ENCODE data around the gene KRTAP9-4. TPM values are rescaled to one million over a fixed set of nuclear protein-coding genes. Genes with fewer than 3 reads are reported as not detected.
"Not testable (repeated sequence)": the region's sequence is repeated elsewhere in the genome, so short reads cannot be mapped to it uniquely, and the experiment has no call there.

The KRTAP9-4 gene
- total RNA-seq, 3 donors from 2014 or later = not detected

- no peak overlapping the region for H3K4me3 Mint-ChIP-seq
- DNase-seq (no peak), ATAC-seq (no peak)
These were observed 1.8 kb downstream of the KRTAP9-4 start for GRCh38 chr17:41251261-41251660.

DNA sequence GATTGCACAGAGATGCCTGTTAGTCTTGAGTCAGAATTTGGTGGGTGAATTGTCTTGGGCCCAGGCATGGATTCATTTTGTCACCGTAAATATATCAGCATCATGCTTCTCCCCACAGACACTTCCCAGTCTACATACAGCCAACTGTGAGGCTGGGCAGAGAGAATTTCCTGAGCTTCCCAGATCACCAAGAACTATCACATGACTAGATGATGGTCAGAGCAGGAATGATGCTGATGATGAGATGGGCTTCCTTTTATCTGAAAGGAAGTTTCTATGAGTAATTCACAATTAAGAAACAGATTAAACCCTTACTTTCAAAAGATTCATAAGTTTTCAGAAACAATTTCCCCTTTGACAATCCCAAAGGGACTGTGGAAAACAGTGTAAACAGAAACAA, 5.4 kb downstream of the KRTAP9-4 start:
- no peaks in the 10 kb centered on the region for H3K4me1 Mint-ChIP-seq (ENCODE audit: low read depth)
- H3K36me3 Mint-ChIP-seq (ENCODE audit: insufficient read depth) = no peaks in the 10 kb centered on the region
- no peaks in the 10 kb centered on the region for H3K9me3 Mint-ChIP-seq
- DNase-seq (no peak), ATAC-seq (no peak)
- peaks cover 27% of the 10 kb centered on the region for H3K27me3 Mint-ChIP-seq (ENCODE audit: low read depth)
- no peak overlapping the region for H3K4me3 Mint-ChIP-seq

More at GRCh38 chr17:41251261-41251660, 1.8 kb downstream of the KRTAP9-4 start:
- Mint-ChIP-seq H3K36me3 (ENCODE audit: insufficient read depth) (no peaks in the 10 kb centered on the region), H3K27me3 (ENCODE audit: low read depth) (peaks cover 14% of the 10 kb centered on the region), H3K4me1 (ENCODE audit: low read depth) (no peaks in the 10 kb centered on the region), H3K9me3 (no peaks in the 10 kb centered on the region)

DNA sequence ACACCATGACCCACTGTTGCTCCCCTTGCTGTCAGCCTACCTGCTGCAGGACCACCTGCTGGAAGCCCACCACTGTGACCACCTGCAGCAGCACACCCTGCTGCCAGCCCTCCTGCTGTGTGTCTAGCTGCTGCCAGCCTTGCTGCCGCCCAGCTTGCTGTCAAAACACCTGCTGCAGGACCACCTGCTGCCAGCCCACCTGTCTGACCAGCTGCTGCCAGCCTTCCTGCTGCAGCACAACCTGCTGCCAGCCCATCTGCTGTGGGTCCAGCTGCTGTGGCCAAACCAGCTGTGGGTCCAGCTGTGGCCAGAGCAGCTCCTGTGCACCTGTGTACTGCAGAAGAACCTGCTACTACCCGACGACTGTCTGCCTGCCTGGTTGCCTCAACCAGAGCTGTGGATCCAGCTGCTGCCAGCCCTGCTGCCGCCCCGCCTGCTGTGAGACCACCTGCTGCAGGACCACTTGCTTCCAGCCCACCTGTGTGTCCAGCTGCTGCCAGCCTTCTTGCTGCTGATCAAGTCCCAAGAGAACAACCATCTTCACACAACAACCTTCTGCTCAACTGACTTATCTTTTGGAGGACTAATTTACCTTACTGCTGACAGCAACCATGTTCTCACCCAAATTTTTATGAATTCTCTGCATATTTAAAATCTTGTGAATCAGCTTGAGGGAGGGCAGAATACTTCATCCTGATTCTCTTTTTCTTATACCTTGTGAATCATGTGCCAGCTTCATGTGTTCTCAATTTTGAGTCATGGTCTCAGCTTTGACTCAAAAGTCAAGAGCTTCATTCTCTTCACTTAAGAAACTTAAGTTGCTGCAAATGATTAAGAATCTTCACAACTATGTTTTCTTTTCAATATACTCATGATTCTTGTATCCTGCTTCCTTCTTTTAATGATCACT, 6.1 kb downstream of the KRTAP9-4 start, which contains the start of gene KRTAP9-9:
Gene KRTAP9-9, plus strand, starts transcription at position 4 of the 910 bp plus-strand sequence.
- not testable (repeated sequence) for H3K9me3 Mint-ChIP-seq; H3K36me3 Mint-ChIP-seq (ENCODE audit: insufficient read depth); ATAC-seq; H3K4me3 Mint-ChIP-seq; H3K4me1 Mint-ChIP-seq (ENCODE audit: low read depth); DNase-seq
- H3K27me3 Mint-ChIP-seq (ENCODE audit: low read depth) = peaks cover 27% of the 10 kb centered on the region

- no peak for DNase-seq
- Mint-ChIP-seq H3K4me1 (ENCODE audit: low read depth) (peaks cover 12% of the 10 kb centered on the region), H3K36me3 (ENCODE audit: insufficient read depth) (no peaks in the 10 kb centered on the region), H3K27me3 (ENCODE audit: low read depth) (peaks cover 31% of the 10 kb centered on the region), H3K9me3 (no peaks in the 10 kb centered on the region), H3K4me3 (no peak overlapping the region)
- no peak for ATAC-seq
These were observed 6.8 kb downstream of the KRTAP9-4 start for GRCh38 chr17:41256291-41256685.

- H3K4me1 Mint-ChIP-seq (ENCODE audit: low read depth) = peaks cover 18% of the 10 kb centered on the region
- H3K27me3 Mint-ChIP-seq (ENCODE audit: low read depth) = peaks cover 24% of the 10 kb centered on the region
- ATAC-seq = no peak
- no peak for DNase-seq
- H3K9me3 Mint-ChIP-seq = no peaks in the 10 kb centered on the region
- no peak overlapping the region for H3K4me3 Mint-ChIP-seq
- H3K36me3 Mint-ChIP-seq (ENCODE audit: insufficient read depth) = no peaks in the 10 kb centered on the region
These were observed 8.9 kb downstream of the KRTAP9-4 start for GRCh38 chr17:41258406-41258805.

DNA sequence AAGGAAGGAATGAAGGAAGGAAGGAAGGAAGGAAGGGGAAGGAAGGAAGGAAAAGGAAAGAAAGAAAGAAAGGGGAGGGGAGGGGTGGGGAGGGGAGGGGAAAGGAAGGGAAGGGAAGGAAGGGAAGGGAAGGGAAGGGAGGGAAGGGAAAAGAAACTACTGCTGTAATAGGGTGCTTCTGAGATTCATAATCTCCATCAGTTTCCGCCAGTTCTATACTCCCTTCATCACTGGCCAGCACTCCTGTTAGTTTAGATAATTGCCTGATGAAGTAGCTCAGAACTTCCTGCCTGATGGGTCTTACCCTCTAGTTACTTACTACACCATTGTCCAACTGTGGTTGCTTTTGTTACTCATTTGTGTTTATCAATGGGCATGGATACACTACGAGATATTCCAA, 13.7 kb downstream of the KRTAP9-4 start:
- Mint-ChIP-seq H3K4me3 (no peak overlapping the region), H3K36me3 (ENCODE audit: insufficient read depth) (no peaks in the 10 kb centered on the region), H3K4me1 (ENCODE audit: low read depth) (peaks cover 20% of the 10 kb centered on the region), H3K27me3 (ENCODE audit: low read depth) (peaks cover 9% of the 10 kb centered on the region), H3K9me3 (no peaks in the 10 kb centered on the region)
- ATAC-seq = no peak
- no peak for DNase-seq

DNA sequence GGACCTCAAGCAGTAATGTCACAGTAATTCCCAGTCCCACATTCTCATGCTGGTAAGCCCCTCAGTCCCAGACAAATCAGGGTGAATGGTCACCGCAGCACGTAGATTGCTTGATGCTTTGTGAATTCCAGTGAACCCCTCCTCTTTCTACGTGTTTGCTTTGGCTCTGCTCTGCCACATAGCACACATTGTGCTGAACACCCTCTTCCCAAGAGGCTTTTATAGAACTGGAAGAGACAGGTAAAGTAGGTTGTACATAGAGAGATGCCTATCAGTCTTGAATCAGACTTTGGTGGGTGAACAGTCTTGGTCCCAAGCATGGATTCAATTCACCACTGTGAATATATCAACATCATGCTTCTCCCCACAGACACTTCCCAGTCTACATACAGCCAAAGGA, 15.1 kb downstream of the KRTAP9-4 start:
- no peak for ATAC-seq
- peaks cover 20% of the 10 kb centered on the region for H3K4me1 Mint-ChIP-seq (ENCODE audit: low read depth)

DNA sequence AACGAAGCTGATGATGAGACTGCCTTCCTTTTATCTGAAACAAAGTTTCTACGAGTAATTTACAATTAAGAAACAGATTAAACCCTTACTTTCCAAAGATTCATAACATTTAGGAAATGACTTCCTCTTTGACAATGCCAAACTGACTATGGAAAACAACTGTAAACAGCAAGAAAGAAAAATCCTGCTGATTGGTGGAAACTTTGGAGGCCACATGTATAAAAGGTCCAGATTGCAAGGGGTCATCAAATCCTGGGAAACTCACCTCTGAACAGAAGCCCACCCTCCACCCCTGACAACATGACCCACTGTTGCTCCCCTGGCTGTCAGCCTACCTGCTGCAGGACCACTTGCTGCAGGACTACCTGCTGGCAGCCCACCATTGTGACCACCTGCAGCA, 15.6 kb downstream of the KRTAP9-4 start, which contains the start of gene KRTAP9-6:
Gene KRTAP9-6, plus strand, starts transcription at position 301 of the 400 bp plus-strand sequence. Its CDS starts 0 bp downstream, at position 301.
- H3K4me1 Mint-ChIP-seq (ENCODE audit: low read depth) = peaks cover 20% of the 10 kb centered on the region
- DNase-seq (no peak), ATAC-seq (no peak)
- no peak within 1 kb of the TSS for H3K4me3 Mint-ChIP-seq
- H3K27me3 Mint-ChIP-seq (ENCODE audit: low read depth) = peaks cover 6% of the 10 kb centered on the region
- no peaks in the 10 kb centered on the region for H3K36me3 Mint-ChIP-seq (ENCODE audit: insufficient read depth)
- no peaks in the 10 kb centered on the region for H3K9me3 Mint-ChIP-seq

More for the DNA sequence above, 15.1 kb downstream of the KRTAP9-4 start:
- Mint-ChIP-seq H3K4me3 (no peak overlapping the region), H3K27me3 (ENCODE audit: low read depth) (peaks cover 6% of the 10 kb centered on the region), H3K36me3 (ENCODE audit: insufficient read depth) (no peaks in the 10 kb centered on the region), H3K9me3 (no peaks in the 10 kb centered on the region)
- DNase-seq = no peak

- ATAC-seq = no peak
- H3K36me3 Mint-ChIP-seq (ENCODE audit: insufficient read depth) = no peaks in the 10 kb centered on the region
- DNase-seq = no peak
- no peaks in the 10 kb centered on the region for H3K9me3 Mint-ChIP-seq
- H3K4me1 Mint-ChIP-seq (ENCODE audit: low read depth) = peaks cover 2% of the 10 kb centered on the region
- no peaks in the 10 kb centered on the region for H3K27me3 Mint-ChIP-seq (ENCODE audit: low read depth)
- H3K4me3 Mint-ChIP-seq = no peak overlapping the region
These were observed 18.2 kb downstream of the KRTAP9-4 start for GRCh38 chr17:41267711-41268110.

DNA sequence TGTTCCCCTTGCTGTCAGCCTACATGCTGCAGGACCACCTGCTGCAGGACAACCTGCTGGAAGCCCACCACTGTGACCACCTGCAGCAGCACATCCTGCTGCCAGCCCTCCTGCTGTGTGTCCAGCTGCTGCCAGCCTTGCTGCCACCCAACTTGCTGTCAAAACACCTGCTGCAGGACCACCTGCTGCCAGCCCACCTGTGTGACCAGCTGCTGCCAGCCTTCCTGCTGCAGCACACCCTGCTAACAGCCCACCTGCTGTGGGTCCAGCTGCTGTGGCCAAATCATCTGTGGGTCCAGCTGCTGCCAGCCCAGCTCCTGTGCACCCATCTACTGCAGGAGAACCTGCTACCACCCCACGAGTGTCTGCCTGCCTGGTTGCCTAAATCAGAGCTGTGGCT, 21.8 kb downstream of the KRTAP9-4 start:
- not testable (repeated sequence) for ATAC-seq; H3K9me3 Mint-ChIP-seq; H3K27me3 Mint-ChIP-seq (ENCODE audit: low read depth); H3K36me3 Mint-ChIP-seq (ENCODE audit: insufficient read depth); DNase-seq; H3K4me3 Mint-ChIP-seq; H3K4me1 Mint-ChIP-seq (ENCODE audit: low read depth)

DNA sequence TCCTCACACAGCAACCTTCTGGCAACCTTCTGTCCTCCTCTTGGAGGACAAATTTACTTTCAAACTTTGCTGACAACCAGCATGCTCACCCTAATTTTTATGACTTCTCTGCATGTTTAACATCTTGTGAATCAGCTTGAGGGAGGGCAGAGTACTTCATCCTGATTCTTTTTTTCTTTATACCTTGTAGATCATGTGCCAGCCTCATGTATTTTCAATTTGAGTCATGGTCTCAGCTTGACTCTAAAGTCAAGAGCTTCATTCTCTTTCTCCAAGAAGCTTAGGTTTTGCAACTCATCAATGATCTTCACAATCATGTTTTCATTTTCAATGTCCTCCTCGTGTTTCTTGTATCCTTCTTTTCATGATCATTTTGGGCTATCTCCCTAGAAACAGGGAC, 22.4 kb downstream of the KRTAP9-4 start:
- ATAC-seq = peak in 1 of 2 donors; percentile 35
- DNase-seq = no peak
- Mint-ChIP-seq H3K9me3 (no peaks in the 10 kb centered on the region), H3K36me3 (ENCODE audit: insufficient read depth) (no peaks in the 10 kb centered on the region), H3K27me3 (ENCODE audit: low read depth) (peaks cover 11% of the 10 kb centered on the region), H3K4me3 (no peak overlapping the region), H3K4me1 (ENCODE audit: low read depth) (no peaks in the 10 kb centered on the region)

GRCh38 chr17:41275648-41276190, 26.2 kb downstream of the KRTAP9-4 start, which contains the start of gene KRTAP9-7:
KRTAP9-7 (plus strand) TSS chr17:41275698; CDS start chr17:41275698, 0 bp downstream.
- not testable (repeated sequence) for H3K9me3 Mint-ChIP-seq; DNase-seq; H3K4me3 Mint-ChIP-seq; ATAC-seq; H3K36me3 Mint-ChIP-seq (ENCODE audit: insufficient read depth); H3K4me1 Mint-ChIP-seq (ENCODE audit: low read depth)
- peaks cover 12% of the 10 kb centered on the region for H3K27me3 Mint-ChIP-seq (ENCODE audit: low read depth)

GRCh38 chr17:41278176-41278955, 28.9 kb downstream of the KRTAP9-4 start:
- no peak for DNase-seq
- H3K36me3 Mint-ChIP-seq (ENCODE audit: insufficient read depth) = no peaks in the 10 kb centered on the region
- peaks cover 12% of the 10 kb centered on the region for H3K27me3 Mint-ChIP-seq (ENCODE audit: low read depth)

GRCh38 chr17:41284043-41284442, 34.6 kb downstream of the KRTAP9-4 start:
- Mint-ChIP-seq H3K36me3 (ENCODE audit: insufficient read depth) (no peaks in the 10 kb centered on the region), H3K4me1 (ENCODE audit: low read depth) (peaks cover 16% of the 10 kb centered on the region), H3K27me3 (ENCODE audit: low read depth) (no peaks in the 10 kb centered on the region), H3K9me3 (no peaks in the 10 kb centered on the region), H3K4me3 (no peak overlapping the region)
- DNase-seq = no peak
- ATAC-seq = no peak

More at GRCh38 chr17:41278176-41278955, 28.9 kb downstream of the KRTAP9-4 start:
- Mint-ChIP-seq H3K9me3 (no peaks in the 10 kb centered on the region), H3K4me1 (ENCODE audit: low read depth) (no peaks in the 10 kb centered on the region), H3K4me3 (no peak overlapping the region)
- no peak for ATAC-seq
